ENCODE data around the gene RAB40B.

- TF ChIP-seq, protein P1, sequence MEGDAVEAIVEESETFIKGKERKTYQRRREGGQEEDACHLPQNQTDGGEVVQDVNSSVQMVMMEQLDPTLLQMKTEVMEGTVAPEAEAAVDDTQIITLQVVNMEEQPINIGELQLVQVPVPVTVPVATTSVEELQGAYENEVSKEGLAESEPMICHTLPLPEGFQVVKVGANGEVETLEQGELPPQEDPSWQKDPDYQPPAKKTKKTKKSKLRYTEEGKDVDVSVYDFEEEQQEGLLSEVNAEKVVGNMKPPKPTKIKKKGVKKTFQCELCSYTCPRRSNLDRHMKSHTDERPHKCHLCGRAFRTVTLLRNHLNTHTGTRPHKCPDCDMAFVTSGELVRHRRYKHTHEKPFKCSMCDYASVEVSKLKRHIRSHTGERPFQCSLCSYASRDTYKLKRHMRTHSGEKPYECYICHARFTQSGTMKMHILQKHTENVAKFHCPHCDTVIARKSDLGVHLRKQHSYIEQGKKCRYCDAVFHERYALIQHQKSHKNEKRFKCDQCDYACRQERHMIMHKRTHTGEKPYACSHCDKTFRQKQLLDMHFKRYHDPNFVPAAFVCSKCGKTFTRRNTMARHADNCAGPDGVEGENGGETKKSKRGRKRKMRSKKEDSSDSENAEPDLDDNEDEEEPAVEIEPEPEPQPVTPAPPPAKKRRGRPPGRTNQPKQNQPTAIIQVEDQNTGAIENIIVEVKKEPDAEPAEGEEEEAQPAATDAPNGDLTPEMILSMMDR (IDR thresholded peaks at IDR 0.05): no peak
- no peak for TF ChIP-seq POLR2A (IDR thresholded peaks at IDR 0.05)
Measured at GRCh38 chr17:82716203-82717010, 17.9 kb upstream of the RAB40B start, which contains the start of gene FN3KRP.

Data from heart left ventricle (tissue), 13 donors.